Type B pancreatic cell (in vitro differentiated cells): ENCODE measurements around the gene KIF22. TPM values are rescaled to one million over a fixed set of nuclear protein-coding genes. Genes with fewer than 3 reads are reported as not detected.
A peak's percentile ranks its signal among the peaks of the same experiment; 100 is the strongest.

Source experiments
- DNase-seq: peaks from one replicate; pipeline ENCODE4 v3.0.0; 2021; ENCODE audit warnings: mixed read lengths; ENCODE audit not compliant: unreplicated experiment; ENCODE audit errors: extremely low spot score
- H3K27ac Mint-ChIP-seq: 2 replicates; pipeline ENCODE4 v1.8.0; 2021; ENCODE audit warnings: mild to moderate bottlenecking, mixed read lengths
- H3K27me3 Mint-ChIP-seq: 2 replicates; pipeline ENCODE4 v1.8.0; 2021; ENCODE audit warnings: mixed read lengths
- H3K36me3 Mint-ChIP-seq: 2 replicates; pipeline ENCODE4 v1.8.0; 2021; ENCODE audit warnings: mixed read lengths
- H3K4me1 Mint-ChIP-seq: one replicate; pipeline ENCODE4 v1.8.0; 2021; ENCODE audit warnings: mixed read lengths; ENCODE audit not compliant: unreplicated experiment
- H3K4me3 Mint-ChIP-seq: 2 replicates; pipeline ENCODE4 v1.8.0; 2021; ENCODE audit warnings: mild to moderate bottlenecking, mixed read lengths
- H3K9me3 Mint-ChIP-seq: 2 replicates; pipeline ENCODE4 v1.8.0; 2021; ENCODE audit warnings: mixed read lengths
- total RNA-seq: library from RNA; stranded (reverse); gene quantifications from 2 replicates; pipeline ENCODE4 v1.2.1, GENCODE V29; 2021; ENCODE audit warnings: low replicate concordance
- TF ChIP-seq, protein P1 (sequence below): fragments of 200-600 bp; sonication (generic); conservative IDR thresholded peaks from 2 replicates; pipeline ENCODE4 v1.5.0; 2021; ENCODE audit warnings: antibody characterized with exemption, mild to moderate bottlenecking

Gene KIF22
- total RNA-seq, 1 donor from 2014 or later: 112 TPM

DNA sequence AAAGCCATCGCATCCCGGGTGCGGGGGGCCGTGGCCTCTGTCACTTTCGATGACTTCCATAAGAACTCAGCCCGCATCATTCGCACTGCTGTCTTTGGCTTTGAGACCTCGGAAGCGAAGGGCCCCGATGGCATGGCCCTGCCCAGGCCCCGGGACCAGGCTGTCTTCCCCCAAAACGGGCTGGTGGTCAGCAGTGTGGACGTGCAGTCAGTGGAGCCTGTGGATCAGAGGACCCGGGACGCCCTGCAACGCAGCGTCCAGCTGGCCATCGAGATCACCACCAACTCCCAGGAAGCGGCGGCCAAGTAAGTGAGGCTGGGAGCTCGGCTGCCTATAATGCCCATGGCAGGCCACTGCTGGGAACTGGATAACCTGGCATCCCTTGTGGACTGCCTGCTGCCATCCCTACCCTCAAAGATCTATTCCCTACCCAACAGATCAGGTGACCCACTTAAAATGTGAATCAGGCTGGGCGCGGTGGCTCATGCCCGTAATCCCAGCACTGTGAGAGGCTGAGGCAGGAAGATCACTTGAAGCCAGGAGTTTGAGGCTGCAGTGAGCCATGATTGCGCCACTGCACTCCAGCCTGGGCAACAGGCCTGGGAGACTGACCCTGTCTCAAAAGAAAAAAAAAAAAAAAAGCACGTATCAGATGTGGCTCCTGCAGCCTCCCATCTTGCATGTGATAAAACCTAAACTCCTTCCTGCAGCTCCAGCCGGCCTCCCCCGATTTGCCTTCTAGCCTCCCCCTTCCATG lies 54.2 kb downstream of the KIF22 start:
- TF ChIP-seq, protein P1, sequence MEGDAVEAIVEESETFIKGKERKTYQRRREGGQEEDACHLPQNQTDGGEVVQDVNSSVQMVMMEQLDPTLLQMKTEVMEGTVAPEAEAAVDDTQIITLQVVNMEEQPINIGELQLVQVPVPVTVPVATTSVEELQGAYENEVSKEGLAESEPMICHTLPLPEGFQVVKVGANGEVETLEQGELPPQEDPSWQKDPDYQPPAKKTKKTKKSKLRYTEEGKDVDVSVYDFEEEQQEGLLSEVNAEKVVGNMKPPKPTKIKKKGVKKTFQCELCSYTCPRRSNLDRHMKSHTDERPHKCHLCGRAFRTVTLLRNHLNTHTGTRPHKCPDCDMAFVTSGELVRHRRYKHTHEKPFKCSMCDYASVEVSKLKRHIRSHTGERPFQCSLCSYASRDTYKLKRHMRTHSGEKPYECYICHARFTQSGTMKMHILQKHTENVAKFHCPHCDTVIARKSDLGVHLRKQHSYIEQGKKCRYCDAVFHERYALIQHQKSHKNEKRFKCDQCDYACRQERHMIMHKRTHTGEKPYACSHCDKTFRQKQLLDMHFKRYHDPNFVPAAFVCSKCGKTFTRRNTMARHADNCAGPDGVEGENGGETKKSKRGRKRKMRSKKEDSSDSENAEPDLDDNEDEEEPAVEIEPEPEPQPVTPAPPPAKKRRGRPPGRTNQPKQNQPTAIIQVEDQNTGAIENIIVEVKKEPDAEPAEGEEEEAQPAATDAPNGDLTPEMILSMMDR: no peak
- no peak overlapping the region for H3K4me3 Mint-ChIP-seq
- H3K36me3 Mint-ChIP-seq: peaks cover 3% of the 10 kb centered on the region
- H3K27ac Mint-ChIP-seq: no peak overlapping the region
- DNase-seq: no peak
- peaks cover 6% of the 10 kb centered on the region for H3K4me1 Mint-ChIP-seq
- no peaks in the 10 kb centered on the region for H3K27me3 Mint-ChIP-seq
- H3K9me3 Mint-ChIP-seq: no peaks in the 10 kb centered on the region

DNA sequence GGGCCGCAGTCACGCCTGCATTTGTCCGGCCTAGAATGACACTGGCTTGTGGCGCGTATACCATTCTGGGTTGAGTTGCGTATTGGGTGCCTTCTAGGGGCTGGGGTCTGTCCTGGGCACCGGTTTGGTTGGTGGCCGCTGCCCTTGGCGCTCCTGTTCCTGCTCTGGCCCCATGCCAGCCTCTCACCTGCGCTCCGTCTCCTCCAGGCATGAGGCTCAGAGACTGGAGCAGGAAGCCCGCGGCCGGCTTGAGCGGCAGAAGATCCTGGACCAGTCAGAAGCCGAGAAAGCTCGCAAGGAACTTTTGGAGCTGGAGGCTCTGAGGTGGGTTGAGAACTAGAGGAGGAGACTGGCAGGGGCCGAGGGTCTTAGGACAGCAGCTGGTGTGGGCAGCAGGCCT lies 55.1 kb downstream of the KIF22 start:
- no peaks in the 10 kb centered on the region for H3K27me3 Mint-ChIP-seq
- H3K9me3 Mint-ChIP-seq: no peaks in the 10 kb centered on the region
- H3K36me3 Mint-ChIP-seq: peaks cover 3% of the 10 kb centered on the region
- peaks cover 11% of the 10 kb centered on the region for H3K4me1 Mint-ChIP-seq
- TF ChIP-seq, protein P1: no peak
- no peak overlapping the region for H3K4me3 Mint-ChIP-seq
- no peak overlapping the region for H3K27ac Mint-ChIP-seq
- DNase-seq: no peak

DNA sequence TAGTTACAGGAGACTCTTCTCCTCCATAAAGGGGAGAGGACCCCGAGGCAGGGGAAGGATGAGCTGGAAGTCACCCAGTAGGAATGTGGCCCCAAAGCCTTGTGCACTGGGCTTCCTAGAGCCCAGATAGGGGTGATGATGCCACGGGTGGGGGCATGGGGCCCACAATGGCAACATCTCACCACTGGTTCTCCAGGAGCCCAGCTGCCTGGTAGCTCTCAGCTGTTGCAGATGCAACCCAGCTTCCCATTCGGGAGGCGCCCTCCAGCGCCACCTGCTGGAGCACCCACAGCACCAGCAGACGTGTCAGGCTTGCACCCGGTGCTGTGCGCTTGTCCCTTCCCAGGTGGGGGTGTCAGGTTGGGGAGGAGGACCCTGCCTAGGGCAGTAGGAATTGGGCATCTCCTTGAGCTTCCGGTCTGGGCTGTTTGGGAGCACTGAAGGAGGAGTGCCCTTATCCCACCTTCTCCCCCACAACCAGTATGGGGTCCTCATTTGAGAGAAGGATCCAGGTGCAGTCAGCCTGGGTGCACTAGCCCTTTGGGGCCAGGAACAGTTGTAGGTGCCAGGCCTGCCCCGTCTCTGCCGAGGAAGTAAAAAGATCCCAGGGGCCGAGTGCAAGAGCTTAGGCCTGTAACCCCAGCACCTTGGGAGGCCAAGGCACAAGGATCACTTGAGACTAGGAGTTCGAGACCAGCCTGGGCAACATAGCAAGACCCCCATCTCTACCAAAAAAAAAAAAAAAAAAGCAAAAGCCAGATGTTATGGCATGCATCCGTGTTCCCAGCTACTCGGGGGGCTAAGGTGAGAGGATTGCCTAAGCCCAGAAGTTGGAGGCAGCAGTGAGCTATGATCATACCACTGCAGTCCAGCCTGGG lies 58.1 kb downstream of the KIF22 start:
- no peak overlapping the region for H3K27ac Mint-ChIP-seq
- H3K9me3 Mint-ChIP-seq: no peaks in the 10 kb centered on the region
- no peak overlapping the region for H3K4me3 Mint-ChIP-seq
- TF ChIP-seq, protein P1: peak; percentile 78
- no peaks in the 10 kb centered on the region for H3K36me3 Mint-ChIP-seq
- no peak for DNase-seq
- H3K4me1 Mint-ChIP-seq: peaks cover 11% of the 10 kb centered on the region
- no peaks in the 10 kb centered on the region for H3K27me3 Mint-ChIP-seq

DNA sequence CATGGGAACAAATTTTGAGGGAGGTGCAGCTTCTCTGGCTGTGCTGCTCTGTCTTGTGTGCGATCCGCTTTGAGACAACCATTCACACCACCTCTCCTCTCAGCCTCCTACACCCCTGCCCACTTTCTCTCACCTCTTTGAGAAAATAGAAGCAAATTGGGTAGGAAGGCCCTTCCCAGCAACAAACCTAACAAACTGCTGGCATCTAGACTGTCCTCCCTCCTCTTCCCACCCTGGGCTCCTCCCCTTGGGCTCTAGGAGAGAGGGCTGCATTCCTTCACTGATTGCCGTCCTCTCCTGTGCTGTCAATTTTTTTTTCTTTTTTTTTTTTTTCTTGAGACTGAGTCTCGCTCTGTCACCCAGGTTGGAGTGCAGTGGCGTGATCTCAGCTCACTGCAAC lies 59.0 kb downstream of the KIF22 start:
- Mint-ChIP-seq H3K4me1 (peaks cover 11% of the 10 kb centered on the region), H3K36me3 (no peaks in the 10 kb centered on the region), H3K27me3 (no peaks in the 10 kb centered on the region), H3K4me3 (no peak overlapping the region), H3K27ac (peak overlapping the region; percentile 58), H3K9me3 (no peaks in the 10 kb centered on the region)
- DNase-seq: no peak
- TF ChIP-seq, protein P1: no peak

DNA sequence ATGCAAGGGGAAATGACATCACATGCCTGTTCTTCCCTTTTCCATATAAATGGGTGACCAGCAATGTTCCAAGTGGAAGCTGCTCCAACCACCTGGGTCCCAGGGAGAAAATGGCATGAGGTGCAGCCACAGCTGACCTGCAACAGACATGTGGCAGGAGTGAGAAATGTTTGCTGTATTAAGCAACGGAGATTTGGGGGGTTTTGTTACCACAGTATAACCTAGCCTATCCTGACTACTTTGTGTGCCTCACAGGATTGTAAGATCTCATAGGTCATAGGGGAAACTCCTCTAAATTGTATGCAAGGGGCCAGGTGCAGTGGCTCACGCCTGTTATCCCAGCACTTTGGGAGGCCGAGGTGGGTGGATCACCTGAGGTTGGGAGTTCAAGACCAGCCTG lies 60.4 kb downstream of the KIF22 start:
- no peak for DNase-seq
- no peak overlapping the region for H3K27ac Mint-ChIP-seq
- no peaks in the 10 kb centered on the region for H3K9me3 Mint-ChIP-seq
- H3K4me3 Mint-ChIP-seq: no peak overlapping the region
- no peaks in the 10 kb centered on the region for H3K36me3 Mint-ChIP-seq
- H3K4me1 Mint-ChIP-seq: peaks cover 11% of the 10 kb centered on the region
- TF ChIP-seq, protein P1: no peak
- no peaks in the 10 kb centered on the region for H3K27me3 Mint-ChIP-seq
